HCT116 (cell line): Measurements from ENCODE around the gene PIEZO2. TPM values are rescaled to one million over a fixed set of nuclear protein-coding genes. Genes with fewer than 3 reads are reported as not detected.

Experiments used
- ATAC-seq: fragments of 200-7000 bp; cut with Tn5 transposase; 2 replicates; pipeline ENCODE4 v1.9.1; 2020; ENCODE audit warnings: mild to moderate bottlenecking, moderate library complexity
- BruUV-seq: library from RNA; stranded (reverse); fragments of 400-500 nt; replicated peaks from 2 replicates; lab custom pipeline; 2021; lab: Mats Ljungman, UMichigan
- CTCF ChIA-PET: fragments of 300-600 bp; sonication (Branson Sonifier 250); formaldehyde crosslinking; loops from one replicate; lab custom pipeline; 2021; ENCODE audit warnings: antibody characterized with exemption; lab: Charles Lee
- POLR2A ChIA-PET: fragments of 300-600, 350-600 bp; sonication (Branson Sonifier 250); formaldehyde crosslinking; loops from one replicate; lab custom pipeline; 2021; ENCODE audit warnings: antibody characterized with exemption; lab: Charles Lee
- RAD21 ChIA-PET, 2 experiments: fragments of 300-600 bp; sonication (Branson Sonifier 250); formaldehyde crosslinking; loops; one replicate each; lab custom pipeline; 2023; ENCODE audit warnings: low total read pairs in 2 of 2; ENCODE audit not compliant: uncharacterized antibody in 2 of 2, unreplicated experiment in 2 of 2, low non-redundant PET in 1 of 2; lab: Charles Lee
- DNase-seq: peaks from one replicate; pipeline ENCODE4 v3.0.0-alpha.2; 2010; ENCODE audit warnings: low read depth, low spot score
- H2AFZ ChIP-seq: fragments of 200-600 bp; shearing (Covaris generic), sonication (generic); 2 replicates; pipeline ENCODE4 v1.6.1; 2017; ENCODE audit warnings: low read depth, mixed run types, mixed read lengths, antibody characterized with exemption, low read length; ENCODE audit not compliant: poor library complexity, severe bottlenecking
- H3K27ac ChIP-seq: 2 replicates; pipeline ENCODE4 v1.5.1; 2012; ENCODE audit warnings: low read depth, low read length
- H3K27me3 ChIP-seq: fragments of 200-600 bp; sonication (generic); 2 replicates; pipeline ENCODE4 v1.6.1; 2016; ENCODE audit warnings: mixed run types, low read length, mixed read lengths; ENCODE audit not compliant: insufficient read depth
- H3K36me3 ChIP-seq, 2 experiments: fragments of 200-500 bp in 1 of 2; fragments of 200-600 bp in 1 of 2; sonication (Bioruptor generic) in 1 of 2; sonication (generic) in 1 of 2; 2 replicates each; pipeline versions ENCODE4 v1.5.1 to v1.6.1; 2014 to 2016; ENCODE audit warnings: low read length in 2 of 2, inconsistent platforms in 1 of 2, mixed read lengths in 1 of 2, mixed run types in 1 of 2; ENCODE audit not compliant: insufficient read depth in 2 of 2, control insufficient read depth in 1 of 2
- H3K4me1 ChIP-seq, 2 experiments: fragments of 200-600 bp in 1 of 2; sonication (generic) in 1 of 2; 2 replicates each; pipeline versions ENCODE4 v1.5.1 to v1.6.1; 2012 to 2017; ENCODE audit warnings: low read length in 2 of 2, inconsistent platforms in 1 of 2, mild to moderate bottlenecking in 1 of 2, mixed read lengths in 1 of 2, mixed run types in 1 of 2, moderate library complexity in 1 of 2; ENCODE audit not compliant: insufficient read depth in 2 of 2, control insufficient read depth in 1 of 2
- H3K4me2 ChIP-seq: fragments of 200-600 bp; sonication (generic); 2 replicates; pipeline ENCODE4 v1.6.1; 2017; ENCODE audit warnings: mixed run types, low read length, mixed read lengths
- H3K4me3 ChIP-seq, 2 experiments: fragments of 200-600 bp in 1 of 2; sonication (generic) in 1 of 2; replicated peaks in 1 of 2; 2 replicates each; pipeline ENCODE4 v1.5.1; 2011 to 2016; ENCODE audit warnings: low read length in 2 of 2, control low read depth in 1 of 2, low read depth in 1 of 2, mild to moderate bottlenecking in 1 of 2, mixed read lengths in 1 of 2, mixed run types in 1 of 2
- H3K79me2 ChIP-seq: fragments of 200-600 bp; sonication (generic); 2 replicates; pipeline ENCODE4 v1.6.1; 2017; ENCODE audit warnings: mild to moderate bottlenecking, mixed run types, low read length, moderate library complexity, mixed read lengths; ENCODE audit not compliant: insufficient read depth
- H3K9ac ChIP-seq: fragments of 200-600 bp; sonication (generic); 2 replicates; pipeline ENCODE4 v1.6.1; 2016; ENCODE audit warnings: low read length, mixed read lengths
- H3K9me2 ChIP-seq: fragments of 200-600 bp; sonication (generic), shearing (Covaris generic); 2 replicates; pipeline ENCODE4 v1.6.1; 2017; ENCODE audit warnings: mixed run types, mild to moderate bottlenecking, moderate library complexity; ENCODE audit not compliant: insufficient read depth
- H3K9me3 ChIP-seq, 2 experiments: fragments of 200-500 bp in 1 of 2; fragments of 200-600 bp in 1 of 2; sonication (Bioruptor generic) in 1 of 2; sonication (generic) in 1 of 2; 2 replicates each; pipeline ENCODE4 v1.6.1; 2014 to 2017; ENCODE audit warnings: low read length in 2 of 2, mixed read lengths in 2 of 2, inconsistent platforms in 1 of 2, low read depth in 1 of 2, mild to moderate bottlenecking in 1 of 2, mixed run types in 1 of 2, moderate library complexity in 1 of 2; ENCODE audit not compliant: control insufficient read depth in 1 of 2, insufficient read depth in 1 of 2
- H4K20me1 ChIP-seq: fragments of 200-600 bp; sonication (generic), shearing (Covaris generic); 2 replicates; pipeline ENCODE4 v1.6.1; 2017; ENCODE audit warnings: mixed run types, mild to moderate bottlenecking, moderate library complexity; ENCODE audit not compliant: insufficient read depth
- ATF3 ChIP-seq: IDR thresholded peaks from 2 replicates; pipeline ENCODE4 v1.6.1; 2012
- CBX3 ChIP-seq: IDR thresholded peaks from 2 replicates; pipeline ENCODE4 v1.6.1; 2012; ENCODE audit warnings: low read depth
- CEBPB ChIP-seq: IDR thresholded peaks from 2 replicates; pipeline ENCODE4 v1.6.1; 2012; ENCODE audit warnings: low read depth
- EGR1 ChIP-seq: IDR thresholded peaks from 2 replicates; pipeline ENCODE4 v1.6.1; 2012; ENCODE audit warnings: low read depth
- ELF1 ChIP-seq: IDR thresholded peaks from 2 replicates; pipeline ENCODE4 v1.6.1; 2012; ENCODE audit warnings: low read depth, borderline replicate concordance
- EZH2phosphoT487 ChIP-seq: fragments of 200-600 bp; IDR thresholded peaks from 2 replicates; pipeline ENCODE4 v1.6.1; 2018; ENCODE audit warnings: antibody characterized with exemption, borderline replicate concordance
- FOSL1 ChIP-seq: IDR thresholded peaks from 2 replicates; pipeline ENCODE4 v1.6.1; 2012; ENCODE audit warnings: low read depth
- JUND ChIP-seq: IDR thresholded peaks from 2 replicates; pipeline ENCODE4 v1.6.1; 2012
- POLR2A ChIP-seq: IDR thresholded peaks from 2 replicates; pipeline ENCODE4 v1.7.0; 2011; ENCODE audit warnings: borderline replicate concordance; ENCODE audit not compliant: insufficient read depth, insufficient read length; ENCODE audit errors: extremely low read depth
- POLR2AphosphoS5 ChIP-seq: IDR thresholded peaks from 2 replicates; pipeline ENCODE4 v1.6.1; 2011; ENCODE audit warnings: mild to moderate bottlenecking, low read depth, low read length, moderate library complexity
- RAD21 ChIP-seq: IDR thresholded peaks from 2 replicates; pipeline ENCODE4 v1.6.1; 2012; ENCODE audit warnings: low read depth, mild to moderate bottlenecking
- SP1 ChIP-seq: IDR thresholded peaks from 2 replicates; pipeline ENCODE4 v1.6.1; 2012; ENCODE audit warnings: low read depth
- SRF ChIP-seq: IDR thresholded peaks from 2 replicates; pipeline ENCODE4 v1.6.1; 2012; ENCODE audit warnings: low read depth
- TCF7L2 ChIP-seq: IDR thresholded peaks from 2 replicates; pipeline ENCODE4 v1.7.0; 2011; ENCODE audit warnings: borderline replicate concordance, inconsistent platforms; ENCODE audit not compliant: insufficient read depth, insufficient read length; ENCODE audit errors: extremely low read depth
- YY1 ChIP-seq: IDR thresholded peaks from 2 replicates; pipeline ENCODE4 v1.6.1; 2011; ENCODE audit warnings: low read length, low read depth, moderate library complexity, mild to moderate bottlenecking; ENCODE audit not compliant: insufficient replicate concordance; ENCODE audit errors: extremely low read depth
- ZBTB33 ChIP-seq: IDR thresholded peaks from 2 replicates; pipeline ENCODE4 v1.6.1; 2011; ENCODE audit warnings: mild to moderate bottlenecking, low read length, moderate library complexity; ENCODE audit not compliant: insufficient replicate concordance; ENCODE audit errors: extremely low read depth
- ZFX ChIP-seq: fragments of 450-650 bp; IDR thresholded peaks from 2 replicates; pipeline ENCODE4 v1.6.1; 2017
- ZNF274 ChIP-seq: fragments of 200-500 bp; sonication (Bioruptor generic); IDR thresholded peaks from 2 replicates; pipeline ENCODE4 v1.6.1; 2014; ENCODE audit warnings: mild to moderate bottlenecking, low read depth, low read length, inconsistent platforms
- intact Hi-C: fragments of 100-400 bp; cut with micrococcal nuclease; formaldehyde crosslinking; loops from 2 replicates; pipeline ENCODE4 v1.10.0; 2022
- total RNA-seq: library from RNA; stranded (reverse); gene quantifications from one replicate; pipeline ENCODE4 v1.2.1, GENCODE V29; 2021; ENCODE audit not compliant: unreplicated experiment

The PIEZO2 gene
- total RNA-seq, 1 experiment from 2014 or later = 0.34 TPM

- TF ChIP-seq TCF7L2 = no peak
- TF ChIP-seq, all 23 proteins: peak for 0
These were observed 442.1 kb downstream of the PIEZO2 start (continued) for GRCh38 chr18:10707294-10707693.

- Histone ChIP-seq H3K36me3 (no peaks in the 10 kb centered on the region), H3K9me2 (no peaks in the 10 kb centered on the region), H3K4me2 (no peak overlapping the region), H4K20me1 (no peaks in the 10 kb centered on the region), H3K27ac (no peak overlapping the region), H3K4me1 (no peaks in the 10 kb centered on the region), H2AFZ (no peak overlapping the region), H3K27me3 (peaks cover 46% of the 10 kb centered on the region), H3K4me3 (no peak overlapping the region), H3K9me3 (no peaks in the 10 kb centered on the region), H3K9ac (no peak overlapping the region), H3K79me2 (no peaks in the 10 kb centered on the region)
- BruUV-seq = no TSS peak
- CTCF ChIA-PET = no interaction called here
- POLR2A ChIA-PET = no interaction called here
- RAD21 ChIA-PET = no interaction called here
- DNase-seq (no peak), ATAC-seq (no peak)
- intact Hi-C loops = no loop called here
- TF ChIP-seq ZFX = no peak
These were observed 443.6 kb downstream of the PIEZO2 start for GRCh38 chr18:10705786-10706185.

- POLR2A ChIA-PET = no interaction called here
- DNase-seq (no peak), ATAC-seq (no peak)
- no TSS peak for BruUV-seq
- TF ChIP-seq RAD21 = no peak
- TF ChIP-seq POLR2AphosphoS5 = no peak
- no peak for TF ChIP-seq POLR2A
- TF ChIP-seq ELF1 = no peak
- TF ChIP-seq CEBPB = no peak
- TF ChIP-seq YY1 = no peak
- TF ChIP-seq ZFX = no peak
- TF ChIP-seq SRF = no peak
- no peak for TF ChIP-seq JUND
- no peak for TF ChIP-seq CBX3
- no peak for TF ChIP-seq ZBTB33
- no peak for TF ChIP-seq EZH2phosphoT487
- TF ChIP-seq ZNF274 = no peak
- no peak for TF ChIP-seq EGR1
- TF ChIP-seq FOSL1 = no peak
- no peak for TF ChIP-seq TCF7L2
- TF ChIP-seq ATF3 = no peak
- no peak for TF ChIP-seq SP1
- Histone ChIP-seq H3K4me1 (no peaks in the 10 kb centered on the region), H3K79me2 (no peaks in the 10 kb centered on the region), H2AFZ (no peak overlapping the region), H4K20me1 (no peaks in the 10 kb centered on the region), H3K9ac (no peak overlapping the region), H3K27me3 (peaks cover 46% of the 10 kb centered on the region), H3K9me2 (no peaks in the 10 kb centered on the region), H3K4me2 (no peak overlapping the region), H3K9me3 (no peaks in the 10 kb centered on the region), H3K4me3 (no peak overlapping the region), H3K36me3 (no peaks in the 10 kb centered on the region), H3K27ac (no peak overlapping the region)
- RAD21 ChIA-PET = no interaction called here
- intact Hi-C loops = no loop called here
- CTCF ChIA-PET = no interaction called here
These were observed 444.1 kb downstream of the PIEZO2 start for GRCh38 chr18:10705291-10705690.
